ENCODE results near the gene SLC38A10.

SLC38A10 gene

GRCh38 chr17:81329927-81330883 is 35.1 kb upstream of the SLC38A10 start:
- DNase-seq (ENCODE audit: low read depth, low spot score) = no peak

GRCh38 chr17:81328978-81329926 is 34.1 kb upstream of the SLC38A10 start:
- peaks cover 13% of the 10 kb centered on the region for H3K4me1 ChIP-seq (ENCODE audit: control insufficient read depth, insufficient read depth, low read length)
- no peak overlapping the region for H3K27ac ChIP-seq (ENCODE audit: low read length)
- H3K9me3 ChIP-seq (ENCODE audit: control insufficient read depth, insufficient read depth, low read length) = no peaks in the 10 kb centered on the region
- H3K4me3 ChIP-seq (ENCODE audit: low read length) = no peak overlapping the region
- WGBS (ENCODE audit: insufficient coverage, insufficient read length) = no CpG with 5 or more reads among the region's 28 CpGs
- DNase-seq (ENCODE audit: low read depth, low spot score) = no peak
- no peaks in the 10 kb centered on the region for H3K27me3 ChIP-seq (ENCODE audit: control insufficient read depth, insufficient read depth, low read length)
- H3K36me3 ChIP-seq (ENCODE audit: control insufficient read depth, insufficient read depth, low read length) = no peaks in the 10 kb centered on the region

More at GRCh38 chr17:81329927-81330883, 35.1 kb upstream of the SLC38A10 start:
- peaks cover 14% of the 10 kb centered on the region for H3K4me1 ChIP-seq (ENCODE audit: control insufficient read depth, insufficient read depth, low read length)
- H3K36me3 ChIP-seq (ENCODE audit: control insufficient read depth, insufficient read depth, low read length) = no peaks in the 10 kb centered on the region
- no peaks in the 10 kb centered on the region for H3K27me3 ChIP-seq (ENCODE audit: control insufficient read depth, insufficient read depth, low read length)
- H3K4me3 ChIP-seq (ENCODE audit: low read length) = no peak overlapping the region
- WGBS (ENCODE audit: insufficient coverage, insufficient read length) = no CpG with 5 or more reads among the region's 23 CpGs
- H3K27ac ChIP-seq (ENCODE audit: low read length) = no peak overlapping the region
- H3K9me3 ChIP-seq (ENCODE audit: control insufficient read depth, insufficient read depth, low read length) = no peaks in the 10 kb centered on the region

GRCh38 chr17:81328489-81328888 is 33.4 kb upstream of the SLC38A10 start:
- H3K36me3 ChIP-seq (ENCODE audit: control insufficient read depth, insufficient read depth, low read length) = no peaks in the 10 kb centered on the region
- H3K4me1 ChIP-seq (ENCODE audit: control insufficient read depth, insufficient read depth, low read length) = peaks cover 13% of the 10 kb centered on the region
- H3K27ac ChIP-seq (ENCODE audit: low read length) = no peak overlapping the region
- no peak overlapping the region; the same call in 1 of the 2 replicates for H3K4me3 ChIP-seq (ENCODE audit: low read length)
- H3K27me3 ChIP-seq (ENCODE audit: control insufficient read depth, insufficient read depth, low read length) = no peaks in the 10 kb centered on the region
- no CpG with 5 or more reads among the region's 14 CpGs for WGBS (ENCODE audit: insufficient coverage, insufficient read length)
- H3K9me3 ChIP-seq (ENCODE audit: control insufficient read depth, insufficient read depth, low read length) = no peaks in the 10 kb centered on the region
- DNase-seq (ENCODE audit: low read depth, low spot score) = no peak

- H3K27ac ChIP-seq (ENCODE audit: low read length) = no peak overlapping the region
- peaks cover 13% of the 10 kb centered on the region for H3K4me1 ChIP-seq (ENCODE audit: control insufficient read depth, insufficient read depth, low read length)
- no peaks in the 10 kb centered on the region for H3K9me3 ChIP-seq (ENCODE audit: control insufficient read depth, insufficient read depth, low read length)
- H3K4me3 ChIP-seq (ENCODE audit: low read length) = no peak overlapping the region
- H3K36me3 ChIP-seq (ENCODE audit: control insufficient read depth, insufficient read depth, low read length) = no peaks in the 10 kb centered on the region
- DNase-seq (ENCODE audit: low read depth, low spot score) = no peak
- WGBS (ENCODE audit: insufficient coverage, insufficient read length) = no CpG with 5 or more reads among the region's 14 CpGs
- H3K27me3 ChIP-seq (ENCODE audit: control insufficient read depth, insufficient read depth, low read length) = no peaks in the 10 kb centered on the region
Observed at GRCh38 chr17:81325714-81326358, 30.7 kb upstream of the SLC38A10 start.

GRCh38 chr17:81324851-81325713 is 30.0 kb upstream of the SLC38A10 start:
- Histone ChIP-seq H3K4me3 (ENCODE audit: low read length) (no peak overlapping the region), H3K4me1 (ENCODE audit: control insufficient read depth, insufficient read depth, low read length) (peaks cover 9% of the 10 kb centered on the region), H3K9me3 (ENCODE audit: control insufficient read depth, insufficient read depth, low read length) (no peaks in the 10 kb centered on the region), H3K27me3 (ENCODE audit: control insufficient read depth, insufficient read depth, low read length) (no peaks in the 10 kb centered on the region), H3K36me3 (ENCODE audit: control insufficient read depth, insufficient read depth, low read length) (no peaks in the 10 kb centered on the region), H3K27ac (ENCODE audit: low read length) (no peak overlapping the region)
- DNase-seq (ENCODE audit: low read depth, low spot score) = no peak
- WGBS (ENCODE audit: insufficient coverage, insufficient read length) = no CpG with 5 or more reads among the region's 22 CpGs

GRCh38 chr17:81324177-81324850 is 29.2 kb upstream of the SLC38A10 start:
- no peak for DNase-seq (ENCODE audit: low read depth, low spot score)
- WGBS (ENCODE audit: insufficient coverage, insufficient read length) = no CpG with 5 or more reads among the region's 17 CpGs
- no peak overlapping the region for H3K27ac ChIP-seq (ENCODE audit: low read length)
- H3K27me3 ChIP-seq (ENCODE audit: control insufficient read depth, insufficient read depth, low read length) = no peaks in the 10 kb centered on the region
- H3K4me3 ChIP-seq (ENCODE audit: low read length) = no peak overlapping the region
- no peaks in the 10 kb centered on the region for H3K9me3 ChIP-seq (ENCODE audit: control insufficient read depth, insufficient read depth, low read length)
- H3K4me1 ChIP-seq (ENCODE audit: control insufficient read depth, insufficient read depth, low read length) = peaks cover 3% of the 10 kb centered on the region
- H3K36me3 ChIP-seq (ENCODE audit: control insufficient read depth, insufficient read depth, low read length) = no peaks in the 10 kb centered on the region

GRCh38 chr17:81323411-81323868 is 28.3 kb upstream of the SLC38A10 start:
- Histone ChIP-seq H3K27me3 (ENCODE audit: control insufficient read depth, insufficient read depth, low read length) (no peaks in the 10 kb centered on the region), H3K9me3 (ENCODE audit: control insufficient read depth, insufficient read depth, low read length) (no peaks in the 10 kb centered on the region), H3K4me3 (ENCODE audit: low read length) (no peak overlapping the region), H3K4me1 (ENCODE audit: control insufficient read depth, insufficient read depth, low read length) (peaks cover under 1% of the 10 kb centered on the region; the same call in 1 of the 2 replicates), H3K27ac (ENCODE audit: low read length) (no peak overlapping the region), H3K36me3 (ENCODE audit: control insufficient read depth, insufficient read depth, low read length) (no peaks in the 10 kb centered on the region)
- DNase-seq (ENCODE audit: low read depth, low spot score) = no peak
- WGBS (ENCODE audit: insufficient coverage, insufficient read length) = no CpG with 5 or more reads among the region's 20 CpGs

- Histone ChIP-seq H3K36me3 (ENCODE audit: control insufficient read depth, insufficient read depth, low read length) (no peaks in the 10 kb centered on the region), H3K27me3 (ENCODE audit: control insufficient read depth, insufficient read depth, low read length) (no peaks in the 10 kb centered on the region), H3K4me1 (ENCODE audit: control insufficient read depth, insufficient read depth, low read length) (peaks cover 2% of the 10 kb centered on the region; the same call in 1 of the 2 replicates), H3K27ac (ENCODE audit: low read length) (no peak overlapping the region), H3K9me3 (ENCODE audit: control insufficient read depth, insufficient read depth, low read length) (no peaks in the 10 kb centered on the region), H3K4me3 (ENCODE audit: low read length) (no peak overlapping the region)
- no CpG with 5 or more reads among the region's 10 CpGs for WGBS (ENCODE audit: insufficient coverage, insufficient read length)
- DNase-seq (ENCODE audit: low read depth, low spot score) = no peak
Observed at GRCh38 chr17:81323083-81323369, 27.9 kb upstream of the SLC38A10 start.
